ENCODE measurements around the gene GBA3.

GBA3 gene

DNA sequence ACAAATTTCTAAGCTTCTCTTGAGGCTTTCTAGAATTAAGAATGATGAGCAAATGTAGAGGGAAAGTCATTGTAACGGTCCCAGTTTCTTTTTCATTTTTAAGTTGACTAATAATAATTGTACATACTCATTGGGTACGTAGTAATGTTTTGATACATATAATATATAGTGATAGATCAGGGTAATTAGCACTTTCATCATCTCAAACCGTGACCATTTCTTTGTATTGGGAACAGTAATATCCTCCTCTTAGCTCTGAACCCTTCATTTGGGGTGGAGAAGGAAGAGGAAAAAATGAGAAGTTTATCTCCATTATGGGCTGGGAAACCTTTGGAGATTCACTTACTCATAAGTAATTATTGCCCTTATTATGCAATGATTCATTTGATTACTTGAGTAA is 39.0 kb upstream of the GBA3 start (continued):
- no peak for TF ChIP-seq PPARA (CRISPR knock-in tag; IDR thresholded peaks at IDR 0.05; ENCODE audit: borderline replicate concordance)

DNA sequence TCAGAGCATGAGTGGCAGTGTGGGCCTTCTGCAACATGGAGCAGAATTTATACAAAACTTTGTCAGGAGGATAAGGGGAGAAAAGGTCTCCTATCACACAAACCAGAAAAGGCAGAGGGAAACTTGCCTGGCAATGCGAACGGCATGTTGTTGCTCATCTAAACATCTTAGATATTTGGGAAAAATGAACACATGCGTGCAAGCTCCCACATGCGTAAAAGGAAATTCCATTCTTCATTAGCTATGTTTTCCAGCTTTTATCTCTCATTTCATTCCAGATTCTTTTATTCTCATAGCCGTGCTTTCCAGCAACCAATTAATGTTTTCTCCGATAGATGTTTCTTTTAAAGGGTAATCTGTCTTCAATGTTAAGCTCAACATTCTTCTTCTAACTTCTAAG is 31.3 kb upstream of the GBA3 start:
- TF ChIP-seq RARB (CRISPR knock-in tag; IDR thresholded peaks at IDR 0.05) (no peak), ISL1 (CRISPR knock-in tag; IDR thresholded peaks at IDR 0.05) (no peak), ZC3H10 (CRISPR knock-in tag; IDR thresholded peaks at IDR 0.05) (no peak), ZNF565 (CRISPR knock-in tag; conservative IDR thresholded peaks at IDR 0.05; ENCODE audit: low read depth) (no peak), ZFP3 (CRISPR knock-in tag; IDR thresholded peaks at IDR 0.05) (no peak)
- TF ChIP-seq, protein P1, sequence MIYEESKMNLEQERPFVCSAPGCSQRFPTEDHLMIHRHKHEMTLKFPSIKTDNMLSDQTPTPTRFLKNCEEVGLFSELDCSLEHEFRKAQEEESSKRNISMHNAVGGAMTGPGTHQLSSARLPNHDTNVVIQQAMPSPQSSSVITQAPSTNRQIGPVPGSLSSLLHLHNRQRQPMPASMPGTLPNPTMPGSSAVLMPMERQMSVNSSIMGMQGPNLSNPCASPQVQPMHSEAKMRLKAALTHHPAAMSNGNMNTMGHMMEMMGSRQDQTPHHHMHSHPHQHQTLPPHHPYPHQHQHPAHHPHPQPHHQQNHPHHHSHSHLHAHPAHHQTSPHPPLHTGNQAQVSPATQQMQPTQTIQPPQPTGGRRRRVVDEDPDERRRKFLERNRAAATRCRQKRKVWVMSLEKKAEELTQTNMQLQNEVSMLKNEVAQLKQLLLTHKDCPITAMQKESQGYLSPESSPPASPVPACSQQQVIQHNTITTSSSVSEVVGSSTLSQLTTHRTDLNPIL (CRISPR knock-in tag; IDR thresholded peaks at IDR 0.05; ENCODE audit: low read depth), result no peak
- ATAC-seq, result no peak

DNA sequence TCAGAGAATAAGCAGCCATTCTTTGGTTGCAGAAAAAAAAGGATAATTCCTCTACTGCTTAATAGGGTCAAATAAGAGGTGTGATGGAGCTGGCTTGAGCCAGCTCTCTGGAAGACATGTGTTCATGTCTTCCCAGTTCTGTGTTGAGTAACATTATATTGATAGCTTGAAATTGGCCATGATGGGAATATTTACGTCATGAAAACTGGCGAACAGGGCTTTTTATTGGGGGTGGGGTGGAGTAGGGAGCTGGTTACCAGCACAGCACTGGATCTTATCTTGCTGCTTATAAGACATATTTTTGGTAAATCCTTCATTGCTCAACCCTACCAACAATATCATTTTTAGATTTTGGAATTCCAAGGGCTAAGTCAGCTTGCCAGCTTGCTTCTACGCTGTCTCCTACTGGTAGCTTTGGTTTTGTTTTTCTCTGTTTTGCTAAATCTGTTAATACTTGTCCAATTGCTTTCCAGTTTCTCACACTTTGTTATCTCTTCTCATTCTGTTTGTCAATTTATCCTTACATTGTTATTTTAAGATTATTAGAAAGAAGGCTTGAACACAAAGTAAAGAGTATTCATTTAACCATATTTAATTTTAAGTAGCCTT is 25.3 kb upstream of the GBA3 start:
- TF ChIP-seq OSR1 (CRISPR knock-in tag; IDR thresholded peaks at IDR 0.05) (no peak), ZNF8 (CRISPR knock-in tag; IDR thresholded peaks at IDR 0.05) (no peak), SNAI2 (CRISPR knock-in tag; IDR thresholded peaks at IDR 0.05) (no peak), PPARA (CRISPR knock-in tag; IDR thresholded peaks at IDR 0.05; ENCODE audit: borderline replicate concordance) (no peak), ZNF565 (CRISPR knock-in tag; conservative IDR thresholded peaks at IDR 0.05; ENCODE audit: low read depth) (no peak), ARNTL (CRISPR knock-in tag; IDR thresholded peaks at IDR 0.05; ENCODE audit: borderline replicate concordance, low read depth) (no peak)
- TF ChIP-seq, protein P1 (CRISPR knock-in tag; IDR thresholded peaks at IDR 0.05; ENCODE audit: low read depth), result no peak
- no peak for ATAC-seq

DNA sequence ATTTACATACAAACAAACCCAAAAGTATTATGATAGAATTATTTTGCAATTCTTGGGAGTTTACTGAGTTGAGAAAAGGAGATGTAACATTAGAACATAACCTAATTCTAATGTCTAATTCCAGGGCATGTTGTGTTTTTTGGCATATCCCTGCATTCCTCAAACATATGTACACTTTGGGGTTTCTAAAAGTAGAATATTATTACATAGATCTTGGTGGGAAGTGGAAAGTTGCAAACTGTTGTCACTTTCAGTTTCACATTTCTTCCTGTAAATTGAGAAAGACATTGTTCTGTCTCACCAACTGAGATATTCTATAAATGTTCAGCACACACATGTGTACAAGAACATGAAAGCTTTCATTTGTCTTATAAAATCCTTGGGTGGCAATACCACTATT is 24.4 kb upstream of the GBA3 start:
- ATAC-seq, result no peak
- TF ChIP-seq ZNF565 (CRISPR knock-in tag; conservative IDR thresholded peaks at IDR 0.05; ENCODE audit: low read depth) (no peak), OSR1 (CRISPR knock-in tag; IDR thresholded peaks at IDR 0.05) (no peak), RARB (CRISPR knock-in tag; IDR thresholded peaks at IDR 0.05) (no peak), SNAI2 (CRISPR knock-in tag; IDR thresholded peaks at IDR 0.05) (no peak), BACH2 (CRISPR knock-in tag; IDR thresholded peaks at IDR 0.05; ENCODE audit: borderline replicate concordance) (no peak), TCF4 (CRISPR knock-in tag; IDR thresholded peaks at IDR 0.05; ENCODE audit: borderline replicate concordance) (no peak), ZNF8 (CRISPR knock-in tag; IDR thresholded peaks at IDR 0.05) (no peak), GLIS3 (CRISPR knock-in tag; IDR thresholded peaks at IDR 0.05) (no peak), PPARA (CRISPR knock-in tag; IDR thresholded peaks at IDR 0.05; ENCODE audit: borderline replicate concordance) (no peak), ZC3H10 (CRISPR knock-in tag; IDR thresholded peaks at IDR 0.05) (no peak), ESRRG (CRISPR knock-in tag; IDR thresholded peaks at IDR 0.05) (no peak)
- TF ChIP-seq, protein P1 (CRISPR knock-in tag; IDR thresholded peaks at IDR 0.05; ENCODE audit: low read depth), result no peak
- TF ChIP-seq, protein P2, sequence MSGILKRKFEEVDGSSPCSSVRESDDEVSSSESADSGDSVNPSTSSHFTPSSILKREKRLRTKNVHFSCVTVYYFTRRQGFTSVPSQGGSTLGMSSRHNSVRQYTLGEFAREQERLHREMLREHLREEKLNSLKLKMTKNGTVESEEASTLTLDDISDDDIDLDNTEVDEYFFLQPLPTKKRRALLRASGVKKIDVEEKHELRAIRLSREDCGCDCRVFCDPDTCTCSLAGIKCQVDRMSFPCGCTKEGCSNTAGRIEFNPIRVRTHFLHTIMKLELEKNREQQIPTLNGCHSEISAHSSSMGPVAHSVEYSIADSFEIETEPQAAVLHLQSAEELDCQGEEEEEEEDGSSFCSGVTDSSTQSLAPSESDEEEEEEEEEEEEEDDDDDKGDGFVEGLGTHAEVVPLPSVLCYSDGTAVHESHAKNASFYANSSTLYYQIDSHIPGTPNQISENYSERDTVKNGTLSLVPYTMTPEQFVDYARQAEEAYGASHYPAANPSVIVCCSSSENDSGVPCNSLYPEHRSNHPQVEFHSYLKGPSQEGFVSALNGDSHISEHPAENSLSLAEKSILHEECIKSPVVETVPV (CRISPR knock-in tag; IDR thresholded peaks at IDR 0.05), result no peak
- TF ChIP-seq, protein P3, sequence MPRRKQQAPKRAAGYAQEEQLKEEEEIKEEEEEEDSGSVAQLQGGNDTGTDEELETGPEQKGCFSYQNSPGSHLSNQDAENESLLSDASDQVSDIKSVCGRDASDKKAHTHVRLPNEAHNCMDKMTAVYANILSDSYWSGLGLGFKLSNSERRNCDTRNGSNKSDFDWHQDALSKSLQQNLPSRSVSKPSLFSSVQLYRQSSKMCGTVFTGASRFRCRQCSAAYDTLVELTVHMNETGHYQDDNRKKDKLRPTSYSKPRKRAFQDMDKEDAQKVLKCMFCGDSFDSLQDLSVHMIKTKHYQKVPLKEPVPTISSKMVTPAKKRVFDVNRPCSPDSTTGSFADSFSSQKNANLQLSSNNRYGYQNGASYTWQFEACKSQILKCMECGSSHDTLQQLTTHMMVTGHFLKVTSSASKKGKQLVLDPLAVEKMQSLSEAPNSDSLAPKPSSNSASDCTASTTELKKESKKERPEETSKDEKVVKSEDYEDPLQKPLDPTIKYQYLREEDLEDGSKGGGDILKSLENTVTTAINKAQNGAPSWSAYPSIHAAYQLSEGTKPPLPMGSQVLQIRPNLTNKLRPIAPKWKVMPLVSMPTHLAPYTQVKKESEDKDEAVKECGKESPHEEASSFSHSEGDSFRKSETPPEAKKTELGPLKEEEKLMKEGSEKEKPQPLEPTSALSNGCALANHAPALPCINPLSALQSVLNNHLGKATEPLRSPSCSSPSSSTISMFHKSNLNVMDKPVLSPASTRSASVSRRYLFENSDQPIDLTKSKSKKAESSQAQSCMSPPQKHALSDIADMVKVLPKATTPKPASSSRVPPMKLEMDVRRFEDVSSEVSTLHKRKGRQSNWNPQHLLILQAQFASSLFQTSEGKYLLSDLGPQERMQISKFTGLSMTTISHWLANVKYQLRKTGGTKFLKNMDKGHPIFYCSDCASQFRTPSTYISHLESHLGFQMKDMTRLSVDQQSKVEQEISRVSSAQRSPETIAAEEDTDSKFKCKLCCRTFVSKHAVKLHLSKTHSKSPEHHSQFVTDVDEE (CRISPR knock-in tag; IDR thresholded peaks at IDR 0.05), result no peak

DNA sequence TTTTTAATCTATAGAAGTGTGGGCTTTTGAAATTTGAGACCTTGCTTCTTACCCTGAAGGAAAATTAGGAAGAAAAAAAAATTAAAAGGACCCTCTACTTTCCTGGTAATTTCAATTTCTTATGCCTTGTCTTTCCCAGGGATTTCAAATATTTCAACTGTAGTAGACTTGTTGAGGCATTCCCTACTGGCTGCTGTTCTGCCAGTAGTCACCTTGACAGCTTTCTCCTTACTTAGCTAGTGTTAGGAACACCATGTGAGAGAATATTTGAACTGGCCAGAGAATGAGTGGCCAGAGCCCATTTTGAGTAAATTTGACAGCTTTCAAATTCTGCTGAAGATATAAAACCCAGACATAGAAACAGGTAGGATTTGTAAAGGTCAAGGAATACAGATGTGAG is 24.0 kb upstream of the GBA3 start:
- TF ChIP-seq ZNF70 (CRISPR knock-in tag; IDR thresholded peaks at IDR 0.05) (no peak), GLIS3 (CRISPR knock-in tag; IDR thresholded peaks at IDR 0.05) (no peak), ZFP3 (CRISPR knock-in tag; IDR thresholded peaks at IDR 0.05) (no peak), ESRRG (CRISPR knock-in tag; IDR thresholded peaks at IDR 0.05) (no peak), TCF4 (CRISPR knock-in tag; IDR thresholded peaks at IDR 0.05; ENCODE audit: borderline replicate concordance) (no peak), RARB (CRISPR knock-in tag; IDR thresholded peaks at IDR 0.05) (no peak), ISL1 (CRISPR knock-in tag; IDR thresholded peaks at IDR 0.05) (no peak)
- TF ChIP-seq, protein P3 (CRISPR knock-in tag; IDR thresholded peaks at IDR 0.05), result no peak
- TF ChIP-seq, protein P4, sequence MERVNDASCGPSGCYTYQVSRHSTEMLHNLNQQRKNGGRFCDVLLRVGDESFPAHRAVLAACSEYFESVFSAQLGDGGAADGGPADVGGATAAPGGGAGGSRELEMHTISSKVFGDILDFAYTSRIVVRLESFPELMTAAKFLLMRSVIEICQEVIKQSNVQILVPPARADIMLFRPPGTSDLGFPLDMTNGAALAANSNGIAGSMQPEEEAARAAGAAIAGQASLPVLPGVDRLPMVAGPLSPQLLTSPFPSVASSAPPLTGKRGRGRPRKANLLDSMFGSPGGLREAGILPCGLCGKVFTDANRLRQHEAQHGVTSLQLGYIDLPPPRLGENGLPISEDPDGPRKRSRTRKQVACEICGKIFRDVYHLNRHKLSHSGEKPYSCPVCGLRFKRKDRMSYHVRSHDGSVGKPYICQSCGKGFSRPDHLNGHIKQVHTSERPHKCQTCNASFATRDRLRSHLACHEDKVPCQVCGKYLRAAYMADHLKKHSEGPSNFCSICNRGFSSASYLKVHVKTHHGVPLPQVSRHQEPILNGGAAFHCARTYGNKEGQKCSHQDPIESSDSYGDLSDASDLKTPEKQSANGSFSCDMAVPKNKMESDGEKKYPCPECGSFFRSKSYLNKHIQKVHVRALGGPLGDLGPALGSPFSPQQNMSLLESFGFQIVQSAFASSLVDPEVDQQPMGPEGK (CRISPR knock-in tag; IDR thresholded peaks at IDR 0.05; ENCODE audit: borderline replicate concordance), result no peak
- no peak for ATAC-seq

All from SK-N-SH treated with all-trans-retinoic acid at 6 μM for 48 hours (cell line).